ENCODE measurements around the gene IGSF6. TPM values are rescaled to one million over a fixed set of nuclear protein-coding genes. Genes with fewer than 3 reads are reported as not detected.
"Not testable (repeated sequence)": the region's sequence is repeated elsewhere in the genome, so short reads cannot be mapped to it uniquely, and the experiment has no call there.

The IGSF6 gene
- polyA plus RNA-seq, 2 donors, result 0.45 to 1.1 TPM

DNA sequence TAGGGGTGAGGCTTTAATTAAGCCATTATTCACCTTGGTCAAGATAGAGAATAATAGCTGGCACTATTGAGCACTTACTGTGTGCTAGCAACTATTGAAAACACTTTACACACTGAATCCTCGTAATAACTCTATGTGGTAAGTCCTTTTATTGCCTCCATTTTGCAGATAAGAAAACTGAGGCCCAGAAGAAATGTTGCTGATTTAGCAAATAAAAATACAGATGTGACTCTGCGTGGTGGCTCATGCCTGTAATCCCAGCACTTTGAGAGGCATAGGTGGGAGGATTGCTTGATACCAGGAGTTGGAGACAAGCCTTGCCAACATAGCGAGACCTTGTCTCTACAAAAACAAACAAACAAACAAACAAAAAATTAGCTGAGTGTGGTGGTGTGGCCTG is 30.8 kb upstream of the IGSF6 start:
- no peak overlapping the region for H3K4me3 ChIP-seq (ENCODE audit: low read depth in 1 of 2, low read length in 2 of 2)
- H3K36me3 ChIP-seq (ENCODE audit: control insufficient read depth in 2 of 2, insufficient read depth in 2 of 2, low read length in 1 of 2), result no peaks in the 10 kb centered on the region
- H3K27me3 ChIP-seq (ENCODE audit: control insufficient read depth in 1 of 2, insufficient read depth in 2 of 2, low read length in 2 of 2), result no peaks in the 10 kb centered on the region
- no peaks in the 10 kb centered on the region for H3K9me3 ChIP-seq (ENCODE audit: control insufficient read depth in 2 of 2, insufficient read depth in 1 of 2, low read depth in 1 of 2, low read length in 1 of 2)
- WGBS, 2 donors, result 77 to 80% methylated on average over 3 of the region's 3 CpGs
- no peak overlapping the region for H3K27ac ChIP-seq (ENCODE audit: low read depth in 2 of 2, low read length in 1 of 2)
- H3K4me1 ChIP-seq (ENCODE audit: control insufficient read depth in 2 of 2, insufficient read depth in 2 of 2, low read length in 1 of 2), result no peaks in the 10 kb centered on the region

GRCh38 chr16:21680714-21681113 is 28.3 kb upstream of the IGSF6 start:
- H3K36me3 ChIP-seq (ENCODE audit: control insufficient read depth in 2 of 2, insufficient read depth in 2 of 2, low read length in 1 of 2); H3K4me1 ChIP-seq (ENCODE audit: control insufficient read depth in 2 of 2, insufficient read depth in 2 of 2, low read length in 1 of 2); H3K4me3 ChIP-seq (ENCODE audit: low read depth in 1 of 2, low read length in 2 of 2); H3K9me3 ChIP-seq (ENCODE audit: control insufficient read depth in 2 of 2, insufficient read depth in 1 of 2, low read depth in 1 of 2, low read length in 1 of 2); H3K27me3 ChIP-seq (ENCODE audit: control insufficient read depth in 1 of 2, insufficient read depth in 2 of 2, low read length in 2 of 2); H3K27ac ChIP-seq (ENCODE audit: low read depth in 2 of 2, low read length in 1 of 2): not testable (repeated sequence)
- WGBS, 2 donors, result 84 to 94% methylated on average over 5 of the region's 5 CpGs

DNA sequence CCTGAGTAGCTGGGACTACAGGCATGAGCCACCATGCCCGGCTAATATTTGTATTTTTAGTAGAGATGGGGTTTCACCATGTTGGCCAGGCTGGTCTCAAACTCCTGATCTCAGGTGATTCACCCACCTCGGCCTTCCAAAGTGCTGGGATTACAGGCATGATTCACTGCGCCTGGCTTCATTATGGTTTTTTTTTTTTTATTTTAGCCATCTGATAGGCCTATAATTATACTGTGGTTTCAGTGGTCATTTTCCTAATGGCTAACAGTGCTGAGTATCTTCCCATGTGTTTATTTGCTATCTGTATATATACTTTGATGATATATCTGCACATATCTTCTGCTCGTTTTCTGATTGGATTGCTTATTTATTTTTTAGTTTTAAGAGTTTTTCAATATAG is 22.0 kb upstream of the IGSF6 start:
- not testable (repeated sequence) for H3K27ac ChIP-seq (ENCODE audit: low read depth in 2 of 2, low read length in 1 of 2); H3K27me3 ChIP-seq (ENCODE audit: control insufficient read depth in 1 of 2, insufficient read depth in 2 of 2, low read length in 2 of 2); H3K9me3 ChIP-seq (ENCODE audit: control insufficient read depth in 2 of 2, insufficient read depth in 1 of 2, low read depth in 1 of 2, low read length in 1 of 2); H3K36me3 ChIP-seq (ENCODE audit: control insufficient read depth in 2 of 2, insufficient read depth in 2 of 2, low read length in 1 of 2); H3K4me3 ChIP-seq (ENCODE audit: low read depth in 1 of 2, low read length in 2 of 2); H3K4me1 ChIP-seq (ENCODE audit: control insufficient read depth in 2 of 2, insufficient read depth in 2 of 2, low read length in 1 of 2)
- WGBS, 2 donors, result 87 to 88% methylated on average over 4 of the region's 4 CpGs

GRCh38 chr16:21673469-21673868 is 21.1 kb upstream of the IGSF6 start:
- 84 to 93% methylated on average over 3 of the region's 3 CpGs for WGBS, 2 donors
- no peaks in the 10 kb centered on the region for H3K36me3 ChIP-seq (ENCODE audit: control insufficient read depth in 2 of 2, insufficient read depth in 2 of 2, low read length in 1 of 2)
- no peak overlapping the region for H3K4me3 ChIP-seq (ENCODE audit: low read depth in 1 of 2, low read length in 2 of 2)
- H3K27me3 ChIP-seq (ENCODE audit: control insufficient read depth in 1 of 2, insufficient read depth in 2 of 2, low read length in 2 of 2), result no peaks in the 10 kb centered on the region
- H3K9me3 ChIP-seq (ENCODE audit: control insufficient read depth in 2 of 2, insufficient read depth in 1 of 2, low read depth in 1 of 2, low read length in 1 of 2), result no peaks in the 10 kb centered on the region
- no peaks in the 10 kb centered on the region for H3K4me1 ChIP-seq (ENCODE audit: control insufficient read depth in 2 of 2, insufficient read depth in 2 of 2, low read length in 1 of 2)
- no peak overlapping the region for H3K27ac ChIP-seq (ENCODE audit: low read depth in 2 of 2, low read length in 1 of 2)

DNA sequence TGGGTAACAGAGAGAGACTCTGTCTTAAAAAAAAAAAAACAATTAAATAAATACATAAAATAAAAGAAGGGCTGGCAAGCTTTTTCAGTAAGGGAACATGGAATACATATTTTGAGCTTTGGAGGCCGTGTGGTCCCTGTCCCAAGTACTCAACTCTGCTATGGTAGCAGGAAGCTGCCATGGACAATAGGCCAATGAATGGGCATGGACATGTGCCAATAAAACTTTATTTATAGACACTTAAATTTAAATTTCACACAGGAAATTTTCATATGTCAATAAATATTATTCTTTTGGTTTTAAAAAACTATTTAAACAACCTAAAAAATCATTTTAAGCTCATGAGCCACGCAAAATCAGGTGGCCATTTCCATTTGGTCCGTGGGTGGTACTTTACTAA is 15.2 kb upstream of the IGSF6 start:
- H3K27me3 ChIP-seq (ENCODE audit: control insufficient read depth in 1 of 2, insufficient read depth in 2 of 2, low read length in 2 of 2), result no peaks in the 10 kb centered on the region
- no peaks in the 10 kb centered on the region for H3K9me3 ChIP-seq (ENCODE audit: control insufficient read depth in 2 of 2, insufficient read depth in 1 of 2, low read depth in 1 of 2, low read length in 1 of 2)
- no peaks in the 10 kb centered on the region for H3K36me3 ChIP-seq (ENCODE audit: control insufficient read depth in 2 of 2, insufficient read depth in 2 of 2, low read length in 1 of 2)
- H3K4me1 ChIP-seq (ENCODE audit: control insufficient read depth in 2 of 2, insufficient read depth in 2 of 2, low read length in 1 of 2), result peaks cover 0 to 7% of the 10 kb centered on the region in 2 donors
- H3K4me3 ChIP-seq (ENCODE audit: low read depth in 1 of 2, low read length in 2 of 2), result no peak overlapping the region
- H3K27ac ChIP-seq (ENCODE audit: low read depth in 2 of 2, low read length in 1 of 2), result no peak overlapping the region
- WGBS, 2 donors, result 85% methylated on average over 3 of the region's 3 CpGs

- WGBS, 2 donors, result 57 to 61% methylated on average over 3 of the region's 3 CpGs
- H3K4me1 ChIP-seq (ENCODE audit: control insufficient read depth in 2 of 2, insufficient read depth in 2 of 2, low read length in 1 of 2), result peaks cover 0 to 7% of the 10 kb centered on the region in 2 donors
Measured at GRCh38 chr16:21666772-21667171, 14.4 kb upstream of the IGSF6 start.

DNA sequence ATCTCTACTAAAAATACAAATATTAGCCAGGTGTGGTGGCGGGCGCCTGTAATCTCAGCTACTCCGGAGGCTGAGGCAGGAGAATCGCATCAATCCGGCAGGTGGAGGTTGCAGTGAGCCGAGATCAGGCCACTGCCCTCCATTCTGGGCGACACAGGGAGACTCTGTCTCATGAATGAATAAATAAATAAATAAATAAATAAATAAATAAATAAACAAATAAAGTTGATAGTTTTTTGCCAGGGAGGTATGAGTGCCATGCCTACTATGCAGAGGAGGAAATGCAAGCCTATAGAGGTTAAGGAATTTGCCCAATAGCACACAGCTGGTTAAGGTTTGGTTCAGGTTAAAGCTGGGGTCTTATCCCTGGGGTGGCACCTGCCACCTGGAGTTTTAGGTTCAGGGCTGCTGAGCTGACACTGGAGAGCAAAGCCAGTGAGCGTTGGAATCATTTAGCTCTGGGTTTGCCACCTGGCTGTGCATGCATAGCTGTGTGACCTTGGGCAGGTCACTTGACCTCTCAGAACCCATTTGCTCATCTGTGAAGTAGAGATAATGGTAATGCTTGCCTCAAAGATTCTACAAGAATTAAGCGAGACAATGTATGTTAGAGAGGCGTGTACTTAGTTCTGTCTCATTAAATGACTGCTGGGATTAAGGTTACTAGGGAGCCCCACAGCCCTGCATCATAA is 12.5 kb upstream of the IGSF6 start:
- WGBS, 2 donors, result 92 to 95% methylated on average over 10 of the region's 10 CpGs
- no peak overlapping the region for H3K4me3 ChIP-seq (ENCODE audit: low read depth in 1 of 2, low read length in 2 of 2)
- no peak overlapping the region for H3K27ac ChIP-seq (ENCODE audit: low read depth in 2 of 2, low read length in 1 of 2)
- H3K4me1 ChIP-seq (ENCODE audit: control insufficient read depth in 2 of 2, insufficient read depth in 2 of 2, low read length in 1 of 2), result peaks cover 0 to 7% of the 10 kb centered on the region in 2 donors
- no peaks in the 10 kb centered on the region for H3K9me3 ChIP-seq (ENCODE audit: control insufficient read depth in 2 of 2, insufficient read depth in 1 of 2, low read depth in 1 of 2, low read length in 1 of 2)
- no peaks in the 10 kb centered on the region for H3K27me3 ChIP-seq (ENCODE audit: control insufficient read depth in 1 of 2, insufficient read depth in 2 of 2, low read length in 2 of 2)
- no peaks in the 10 kb centered on the region for H3K36me3 ChIP-seq (ENCODE audit: control insufficient read depth in 2 of 2, insufficient read depth in 2 of 2, low read length in 1 of 2)

More at GRCh38 chr16:21666772-21667171, 14.4 kb upstream of the IGSF6 start:
- H3K9me3 ChIP-seq (ENCODE audit: control insufficient read depth in 2 of 2, insufficient read depth in 1 of 2, low read depth in 1 of 2, low read length in 1 of 2), result no peaks in the 10 kb centered on the region
- no peak overlapping the region for H3K27ac ChIP-seq (ENCODE audit: low read depth in 2 of 2, low read length in 1 of 2)
- no peak overlapping the region for H3K4me3 ChIP-seq (ENCODE audit: low read depth in 1 of 2, low read length in 2 of 2)
- H3K27me3 ChIP-seq (ENCODE audit: control insufficient read depth in 1 of 2, insufficient read depth in 2 of 2, low read length in 2 of 2), result no peaks in the 10 kb centered on the region
- H3K36me3 ChIP-seq (ENCODE audit: control insufficient read depth in 2 of 2, insufficient read depth in 2 of 2, low read length in 1 of 2), result no peaks in the 10 kb centered on the region

DNA sequence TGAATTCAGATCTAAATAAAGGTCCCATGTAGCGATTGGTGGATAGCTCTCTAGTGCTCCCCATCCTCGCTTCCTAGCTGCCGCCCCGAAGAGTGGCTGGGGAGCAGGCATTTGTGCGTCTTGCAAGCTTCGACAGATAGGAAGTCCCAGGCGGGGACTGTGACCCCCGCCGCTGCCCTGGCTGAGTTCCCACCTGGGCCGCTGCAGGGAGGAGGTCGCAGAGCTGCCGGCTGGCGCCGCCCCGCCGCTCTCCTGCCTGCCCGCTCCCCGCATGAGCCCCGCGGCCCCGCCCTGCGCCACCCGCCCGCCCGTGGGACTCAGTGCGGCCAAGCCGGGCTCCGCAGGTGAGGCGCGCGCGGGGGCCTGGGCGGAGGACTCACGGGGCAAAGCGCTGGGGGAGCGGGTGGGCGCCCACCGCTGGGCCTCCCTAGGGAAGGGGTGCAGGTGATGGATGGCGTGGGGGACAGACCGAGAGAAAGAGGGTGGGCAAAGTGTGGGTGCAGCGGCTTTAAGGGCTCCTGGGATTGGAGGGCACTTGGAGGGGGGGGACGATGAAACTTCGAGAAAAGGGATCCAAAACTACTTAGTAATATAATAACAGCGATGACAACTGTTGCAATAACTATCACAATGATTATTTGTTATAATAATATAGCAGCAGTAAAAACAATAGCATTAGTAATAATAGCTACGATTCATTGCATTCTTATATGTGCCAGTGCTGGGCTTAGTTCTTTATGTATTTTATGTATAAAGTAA is 11.7 kb upstream of the IGSF6 start, which contains the start of gene OTOA:
OTOA (plus strand) TSS at position 80 of the 759 bp plus-strand sequence. CDS start 14,547 bp downstream, outside the sequence.
- Histone ChIP-seq H3K4me3 (ENCODE audit: low read depth in 1 of 2, low read length in 2 of 2) (peak within 1 kb of the TSS; percentile 20 to 50), H3K27ac (ENCODE audit: low read depth in 2 of 2, low read length in 1 of 2) (no peak within 1 kb of the TSS), H3K27me3 (ENCODE audit: control insufficient read depth in 1 of 2, insufficient read depth in 2 of 2, low read length in 2 of 2) (no peaks in the 10 kb centered on the region), H3K4me1 (ENCODE audit: control insufficient read depth in 2 of 2, insufficient read depth in 2 of 2, low read length in 1 of 2) (peaks cover 0 to 7% of the 10 kb centered on the region in 2 donors), H3K9me3 (ENCODE audit: control insufficient read depth in 2 of 2, insufficient read depth in 1 of 2, low read depth in 1 of 2, low read length in 1 of 2) (no peaks in the 10 kb centered on the region), H3K36me3 (ENCODE audit: control insufficient read depth in 2 of 2, insufficient read depth in 2 of 2, low read length in 1 of 2) (no peaks in the 10 kb centered on the region)
- WGBS, 2 donors, result 8% methylated on average over 45 of the region's 45 CpGs

- H3K9me3 ChIP-seq (ENCODE audit: control insufficient read depth in 2 of 2, insufficient read depth in 1 of 2, low read depth in 1 of 2, low read length in 1 of 2), result no peaks in the 10 kb centered on the region
- 86 to 89% methylated on average over 4 of the region's 4 CpGs for WGBS, 2 donors
- no peaks in the 10 kb centered on the region for H3K27me3 ChIP-seq (ENCODE audit: control insufficient read depth in 1 of 2, insufficient read depth in 2 of 2, low read length in 2 of 2)
- peaks cover 3 to 6% of the 10 kb centered on the region in 2 donors for H3K4me1 ChIP-seq (ENCODE audit: control insufficient read depth in 2 of 2, insufficient read depth in 2 of 2, low read length in 1 of 2)
- no peak overlapping the region for H3K4me3 ChIP-seq (ENCODE audit: low read depth in 1 of 2, low read length in 2 of 2)
- H3K27ac ChIP-seq (ENCODE audit: low read depth in 2 of 2, low read length in 1 of 2), result no peak overlapping the region
- no peaks in the 10 kb centered on the region for H3K36me3 ChIP-seq (ENCODE audit: control insufficient read depth in 2 of 2, insufficient read depth in 2 of 2, low read length in 1 of 2)
Measured at GRCh38 chr16:21659124-21659523, 6.7 kb upstream of the IGSF6 start.

Data from esophagus (tissue), 2 donors.